A549 (cell line): ENCODE measurements around the gene NAA25.

ENCODE experiments used
- CEBPB ChIP-seq, 2 experiments: fragments of >200 bp in 1 of 2; sonication (Bioruptor Twin) in 1 of 2; formaldehyde crosslinking in 1 of 2; IDR thresholded peaks; 2 replicates each; pipeline ENCODE4 v1.6.1; 2012 to 2016
- CTCF ChIP-seq: fragments of >200 bp; sonication (Bioruptor Twin); formaldehyde crosslinking; IDR thresholded peaks from 3 replicates; pipeline ENCODE4 v1.5.1; 2016
- EHMT2 ChIP-seq: fragments of 200-600 bp; sonication (generic); IDR thresholded peaks from 2 replicates; pipeline ENCODE4 v1.6.1; 2016; ENCODE audit warnings: antibody characterized with exemption, low read depth, mild to moderate bottlenecking, moderate library complexity
- FOSL2 ChIP-seq, 2 experiments: fragments of 450-650 bp in 1 of 2; fragments of >200 bp in 1 of 2; sonication (Bioruptor Twin) in 1 of 2; formaldehyde crosslinking; IDR thresholded peaks; 2 replicates each; pipeline versions ENCODE4 v1.5.0 to v1.6.1; 2016 to 2020; ENCODE audit warnings: mild to moderate bottlenecking in 1 of 2, moderate library complexity in 1 of 2
- JUN ChIP-seq, 2 experiments: fragments of >200 bp; sonication (Bioruptor Twin); formaldehyde crosslinking; IDR thresholded peaks; 2 replicates in 1 of 2; 3 replicates in 1 of 2; pipeline ENCODE4 v1.6.1; 2016 to 2017
- KDM5A ChIP-seq: fragments of 200-600 bp; sonication (generic); IDR thresholded peaks from 2 replicates; pipeline ENCODE4 v1.6.1; 2016; ENCODE audit warnings: antibody characterized with exemption, mild to moderate bottlenecking
- MAZ ChIP-seq: fragments of 150-350 bp; IDR thresholded peaks from 2 replicates; pipeline ENCODE4 v1.6.1; 2014; ENCODE audit warnings: antibody characterized with exemption, low read depth, low read length, borderline replicate concordance
- POLR2A ChIP-seq: IDR thresholded peaks from 2 replicates; pipeline ENCODE4 v1.6.1; 2012; ENCODE audit warnings: mild to moderate bottlenecking, low read length
- RFX5 ChIP-seq: fragments of 450-650 bp; IDR thresholded peaks from 2 replicates; pipeline ENCODE4 v1.7.1; 2014; ENCODE audit warnings: antibody characterized with exemption, mild to moderate bottlenecking, moderate library complexity
- ZC3H11A ChIP-seq: fragments of 450-650 bp; IDR thresholded peaks from 2 replicates; pipeline ENCODE4 v1.6.1; 2014; ENCODE audit warnings: antibody characterized with exemption, mild to moderate bottlenecking
- TF ChIP-seq, protein P1 (sequence below): IDR thresholded peaks from 2 replicates; pipeline ENCODE4 v1.6.1; 2012

- no peak for TF ChIP-seq KDM5A
- no peak for TF ChIP-seq RFX5
- TF ChIP-seq, protein P1, sequence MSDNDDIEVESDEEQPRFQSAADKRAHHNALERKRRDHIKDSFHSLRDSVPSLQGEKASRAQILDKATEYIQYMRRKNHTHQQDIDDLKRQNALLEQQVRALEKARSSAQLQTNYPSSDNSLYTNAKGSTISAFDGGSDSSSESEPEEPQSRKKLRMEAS = no peak
- TF ChIP-seq CTCF = no peak
- no peak for TF ChIP-seq JUN (IDR thresholded peaks at IDR 0.05)
- no peak for TF ChIP-seq POLR2A
- no peak for TF ChIP-seq MAZ
- TF ChIP-seq EHMT2 = no peak
- TF ChIP-seq ZC3H11A = no peak
- TF ChIP-seq CEBPB (IDR thresholded peaks at IDR 0.05) = no peak
- no peak for TF ChIP-seq FOSL2 (IDR thresholded peaks at IDR 0.05)
- no peak for TF ChIP-seq FOSL2 (CRISPR knock-in tag; IDR thresholded peaks at IDR 0.05)
Measured at GRCh38 chr12:112010415-112011344, 97.9 kb downstream of the NAA25 start.
